Lower lobe of right lung (tissue), 2 donors: Measurements from ENCODE around the gene RBM33. TPM values are rescaled to one million over a fixed set of nuclear protein-coding genes. Genes with fewer than 3 reads are reported as not detected.
A peak's percentile ranks its signal among the peaks of the same experiment; 100 is the strongest.

Experiments
- ATAC-seq, 2 donors: fragments of 200-7000 bp; cut with Tn5 transposase; one replicate each; pipeline ENCODE4 v1.9.1; 2020 to 2022; ENCODE audit warnings: mild to moderate bottlenecking in 2 of 2, moderate library complexity in 2 of 2
- DNase-seq: peaks from one replicate; pipeline ENCODE4 v3.0.0-alpha.2; 2020
- H3K27ac ChIP-seq: fragments of 200-600 bp; one replicate; pipeline ENCODE4 v1.8.0; 2022
- H3K27me3 ChIP-seq: fragments of 200-600 bp; one replicate; pipeline ENCODE4 v1.8.0; 2022; ENCODE audit warnings: low read depth
- H3K36me3 ChIP-seq: fragments of 200-600 bp; one replicate; pipeline ENCODE4 v1.8.0; 2022; ENCODE audit warnings: mild to moderate bottlenecking
- H3K4me1 ChIP-seq: fragments of 200-600 bp; one replicate; pipeline ENCODE4 v1.8.0; 2022
- H3K4me3 ChIP-seq: fragments of 200-600 bp; one replicate; pipeline ENCODE4 v1.8.0; 2022; ENCODE audit warnings: mild to moderate bottlenecking
- H3K9me3 ChIP-seq: fragments of 200-600 bp; one replicate; pipeline ENCODE4 v1.8.0; 2022
- intact Hi-C: fragments of 100-400 bp; cut with DNase I; formaldehyde crosslinking; loops from one replicate; pipeline ENCODE4 v1.11.0; 2022
- total RNA-seq: library from RNA; stranded (reverse); fragmentation: NEBNext Ultra II Directional; extraction: Animal tissue kit (Norgen Biotek cat#: 25700); gene quantifications from one replicate; pipeline ENCODE4 v1.2.1, GENCODE V29; 2021
- TF ChIP-seq, protein P1 (sequence below): fragments of 200-600 bp; IDR thresholded peaks from one replicate; pipeline ENCODE4 v1.8.0; 2022; ENCODE audit warnings: antibody characterized with exemption, mild to moderate bottlenecking
- donor health status: DM: no; HTN: yes; CAD: no; lungs with severe emphysema.

Gene RBM33
- total RNA-seq, 1 donor from 2014 or later = 67.2 TPM

DNA sequence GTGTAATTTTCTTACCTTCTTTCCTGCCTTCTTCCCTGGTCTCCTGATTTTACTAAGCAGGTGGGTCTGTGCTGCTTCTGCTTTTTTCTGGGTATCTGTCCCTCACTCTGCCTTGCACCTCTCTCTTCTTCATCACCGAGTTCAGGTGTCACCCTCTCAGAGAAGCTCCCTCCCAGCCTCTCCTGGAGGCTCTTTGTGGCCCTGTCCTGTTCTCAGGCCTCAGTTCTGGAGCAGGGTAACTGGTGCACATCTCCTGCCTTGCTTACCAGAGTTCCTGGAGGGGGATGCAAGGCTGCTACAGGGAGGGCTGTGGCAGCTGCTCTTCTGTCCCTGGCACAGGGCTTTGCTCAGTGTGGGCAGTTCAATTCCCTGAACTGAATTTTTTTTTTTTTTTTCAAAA, 66.1 kb downstream of the RBM33 start:
- H3K36me3 ChIP-seq = peaks cover 98% of the 10 kb centered on the region

DNA sequence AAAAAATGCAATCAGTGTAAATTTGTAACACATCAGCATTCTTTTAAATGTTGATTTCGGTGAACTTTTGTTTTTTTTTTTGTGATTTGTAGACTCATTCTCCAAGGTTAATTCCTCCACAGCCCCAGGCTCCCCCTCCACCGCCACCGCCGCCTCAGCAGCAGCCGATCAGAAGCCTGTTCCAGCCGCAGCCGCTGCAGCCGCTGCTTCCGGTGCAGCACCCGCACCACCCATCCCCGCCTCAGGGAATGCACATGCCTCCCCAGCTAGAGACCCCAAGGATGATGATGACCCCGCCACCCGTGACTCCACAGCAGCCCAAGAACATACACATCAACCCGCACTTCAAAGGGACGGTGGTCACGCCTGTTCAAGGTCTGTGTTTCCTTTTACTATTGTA, 66.6 kb downstream of the RBM33 start:
- no peak for DNase-seq
- no peak for ATAC-seq
- H3K4me3 ChIP-seq = no peak overlapping the region
- peaks cover 4% of the 10 kb centered on the region for H3K4me1 ChIP-seq
- H3K27ac ChIP-seq = no peak overlapping the region
- peaks cover 98% of the 10 kb centered on the region for H3K36me3 ChIP-seq
- H3K27me3 ChIP-seq = no peaks in the 10 kb centered on the region
- TF ChIP-seq, protein P1, sequence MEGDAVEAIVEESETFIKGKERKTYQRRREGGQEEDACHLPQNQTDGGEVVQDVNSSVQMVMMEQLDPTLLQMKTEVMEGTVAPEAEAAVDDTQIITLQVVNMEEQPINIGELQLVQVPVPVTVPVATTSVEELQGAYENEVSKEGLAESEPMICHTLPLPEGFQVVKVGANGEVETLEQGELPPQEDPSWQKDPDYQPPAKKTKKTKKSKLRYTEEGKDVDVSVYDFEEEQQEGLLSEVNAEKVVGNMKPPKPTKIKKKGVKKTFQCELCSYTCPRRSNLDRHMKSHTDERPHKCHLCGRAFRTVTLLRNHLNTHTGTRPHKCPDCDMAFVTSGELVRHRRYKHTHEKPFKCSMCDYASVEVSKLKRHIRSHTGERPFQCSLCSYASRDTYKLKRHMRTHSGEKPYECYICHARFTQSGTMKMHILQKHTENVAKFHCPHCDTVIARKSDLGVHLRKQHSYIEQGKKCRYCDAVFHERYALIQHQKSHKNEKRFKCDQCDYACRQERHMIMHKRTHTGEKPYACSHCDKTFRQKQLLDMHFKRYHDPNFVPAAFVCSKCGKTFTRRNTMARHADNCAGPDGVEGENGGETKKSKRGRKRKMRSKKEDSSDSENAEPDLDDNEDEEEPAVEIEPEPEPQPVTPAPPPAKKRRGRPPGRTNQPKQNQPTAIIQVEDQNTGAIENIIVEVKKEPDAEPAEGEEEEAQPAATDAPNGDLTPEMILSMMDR = no peak
- no peaks in the 10 kb centered on the region for H3K9me3 ChIP-seq
- intact Hi-C loops = no loop called here

More for the DNA sequence above, 66.1 kb downstream of the RBM33 start:
- no peak overlapping the region for H3K27ac ChIP-seq
- intact Hi-C loops = no loop called here
- H3K4me3 ChIP-seq = no peak overlapping the region
- H3K4me1 ChIP-seq = peaks cover 4% of the 10 kb centered on the region
- TF ChIP-seq, protein P1 = no peak
- DNase-seq = no peak
- no peak for ATAC-seq
- H3K9me3 ChIP-seq = no peaks in the 10 kb centered on the region
- no peaks in the 10 kb centered on the region for H3K27me3 ChIP-seq

DNA sequence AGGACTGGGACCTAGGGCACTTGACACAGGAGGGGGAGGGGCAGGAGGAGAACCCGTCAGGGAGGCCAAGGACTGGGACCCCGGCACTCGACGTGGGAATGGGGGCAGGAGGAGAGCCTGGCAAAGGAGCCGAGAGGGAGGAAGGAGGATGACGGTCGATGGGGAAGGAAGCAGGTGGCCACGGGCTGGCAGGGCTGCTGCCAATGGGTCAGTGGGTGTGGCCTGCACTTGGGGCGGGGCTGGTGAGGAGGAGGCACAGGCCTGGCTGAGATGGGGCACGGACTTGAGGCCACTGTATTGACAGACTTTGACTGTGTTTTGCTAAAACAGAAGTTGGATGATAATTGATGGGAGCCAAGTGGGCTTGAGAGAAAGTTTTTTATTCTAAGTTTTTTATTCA, 68.9 kb downstream of the RBM33 start:
- peak; percentile 67 for DNase-seq
- peaks cover 95% of the 10 kb centered on the region for H3K36me3 ChIP-seq
- H3K27ac ChIP-seq = no peak overlapping the region
- no peak overlapping the region for H3K4me3 ChIP-seq
- ATAC-seq = peak; percentile 24 to 67
- no peaks in the 10 kb centered on the region for H3K9me3 ChIP-seq
- intact Hi-C loops = no loop called here
- H3K27me3 ChIP-seq = no peaks in the 10 kb centered on the region
- H3K4me1 ChIP-seq = peaks cover 4% of the 10 kb centered on the region
- TF ChIP-seq, protein P1 = no peak

DNA sequence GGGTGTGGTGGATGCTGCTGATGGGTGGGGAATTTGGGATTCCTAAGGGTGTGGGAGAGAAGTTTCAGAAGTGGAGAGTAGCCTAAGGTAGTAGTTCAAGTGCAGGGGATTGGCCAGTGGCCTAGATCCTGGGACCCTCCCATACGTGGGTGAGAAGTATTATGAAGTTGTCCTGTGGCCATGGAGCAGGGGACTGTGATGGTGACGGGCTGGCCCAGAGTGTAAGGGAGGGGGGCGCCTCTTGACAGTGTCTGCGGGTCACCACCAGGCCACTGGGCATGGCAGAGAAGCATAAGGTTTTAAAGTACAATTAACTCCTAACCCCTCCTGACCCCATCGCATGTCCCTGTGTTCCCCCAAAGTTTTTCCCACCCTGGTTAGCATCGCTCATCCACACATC, 70.2 kb downstream of the RBM33 start:
- Histone ChIP-seq H3K36me3 (peaks cover 93% of the 10 kb centered on the region), H3K4me3 (no peak overlapping the region), H3K27ac (no peak overlapping the region), H3K4me1 (peaks cover 4% of the 10 kb centered on the region), H3K9me3 (no peaks in the 10 kb centered on the region), H3K27me3 (no peaks in the 10 kb centered on the region)
- intact Hi-C loops = no loop called here
- TF ChIP-seq, protein P1 = no peak
- ATAC-seq = peak in 1 of 2 donors; percentile 19
- no peak for DNase-seq

DNA sequence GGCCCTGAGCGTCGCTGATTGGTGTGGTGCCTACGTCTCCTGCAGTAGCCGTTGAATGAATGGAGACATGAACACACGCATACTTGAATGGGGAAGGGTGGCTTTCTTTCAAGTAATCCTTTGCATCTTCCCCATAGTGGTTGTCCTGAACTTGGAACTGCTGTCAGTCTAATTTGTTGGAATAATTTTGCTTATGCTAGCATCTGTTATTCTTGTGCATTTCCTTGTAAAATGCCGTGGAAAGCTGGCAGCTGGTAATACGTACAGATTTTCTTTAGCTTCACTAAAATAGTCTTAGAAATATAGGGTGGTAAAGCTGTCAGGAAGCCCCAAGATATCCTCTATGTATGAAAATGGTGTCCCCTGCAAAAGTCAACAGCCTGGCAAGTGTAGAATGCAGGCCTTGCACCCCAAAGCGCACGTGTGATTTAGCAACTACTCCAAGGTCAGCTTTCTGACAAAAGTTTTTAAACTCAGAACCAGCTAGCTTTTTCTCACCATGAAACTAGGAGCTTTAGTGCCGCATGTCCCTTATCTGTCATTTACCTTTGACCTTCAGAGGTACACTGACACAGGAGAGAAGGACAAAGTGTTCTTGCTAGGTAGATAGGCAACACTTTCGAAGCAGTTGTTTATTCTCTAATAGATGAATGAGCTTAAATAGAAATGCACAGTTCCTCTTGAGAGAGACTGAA, 70.8 kb downstream of the RBM33 start:
- ATAC-seq (no peak), DNase-seq (no peak)
- no peak overlapping the region for H3K4me3 ChIP-seq

More for the DNA sequence above, 70.8 kb downstream of the RBM33 start:
- no peaks in the 10 kb centered on the region for H3K27me3 ChIP-seq
- intact Hi-C loops = no loop called here
- H3K9me3 ChIP-seq = no peaks in the 10 kb centered on the region
- H3K27ac ChIP-seq = no peak overlapping the region
- H3K4me1 ChIP-seq = peaks cover 4% of the 10 kb centered on the region
- H3K36me3 ChIP-seq = peaks cover 88% of the 10 kb centered on the region
- TF ChIP-seq, protein P1 = no peak
